GM12878 (cell line): ENCODE data around the gene HAND1. TPM values are rescaled to one million over a fixed set of nuclear protein-coding genes. Genes with fewer than 3 reads are reported as not detected.

Experiments used
- ATAC-seq: fragments of 200-7000 bp; cut with Tn5 transposase; 3 replicates; pipeline ENCODE4 v1.9.1; 2020; ENCODE audit warnings: mild to moderate bottlenecking, moderate library complexity
- BruUV-seq: library from RNA; stranded (reverse); fragments of 400-500 nt; replicated peaks from 2 replicates; lab custom pipeline; 2021; lab: Mats Ljungman, UMichigan
- CTCF ChIA-PET: fragments of 300-600 bp; sonication (Branson Sonifier 250); formaldehyde crosslinking; extraction: SDS; loops from one replicate; lab custom pipeline; 2021; ENCODE audit warnings: inconsistent platforms; lab: Yijun Ruan, JAX
- POLR2A ChIA-PET: fragments of 350-600 bp; formaldehyde crosslinking; extraction: SDS; loops from one replicate; lab custom pipeline; 2021; ENCODE audit warnings: inconsistent platforms; lab: Charles Lee
- RAD21 ChIA-PET: fragments of 300-600 bp; sonication (Branson Sonifier 250); formaldehyde crosslinking; loops from one replicate; lab custom pipeline; 2023; ENCODE audit warnings: antibody characterized with exemption; ENCODE audit not compliant: unreplicated experiment; lab: Charles Lee
- SMC1A ChIA-PET: fragments of 300-600 bp; sonication (Branson Sonifier 250); formaldehyde crosslinking; loops from one replicate; lab custom pipeline; 2023; ENCODE audit not compliant: unreplicated experiment, uncharacterized antibody; lab: Charles Lee
- DNase-seq: peaks from one replicate; pipeline ENCODE4 v3.0.0-alpha.2; 2011; ENCODE audit warnings: low read depth, low spot score
- FAIRE-seq: peaks from 3 replicates; lab custom pipeline; 2011; peaks lifted over from hg19 to GRCh38; lab: Jason Lieb, UNC
- H2AFZ ChIP-seq: 2 replicates; pipeline ENCODE4 v1.6.0; 2011; ENCODE audit warnings: low read depth, low read length, control low read depth; ENCODE audit not compliant: control insufficient read depth
- H3K27ac ChIP-seq: 2 replicates; pipeline ENCODE4 v1.5.1; 2011; ENCODE audit warnings: control low read depth; ENCODE audit not compliant: control insufficient read depth, insufficient read depth
- H3K27me3 ChIP-seq, 2 experiments: replicated peaks in 1 of 2; 2 replicates each; pipeline versions ENCODE4 v1.6.0 to v1.6.1; 2011; ENCODE audit warnings: low read length in 1 of 2; ENCODE audit not compliant: control insufficient read depth in 2 of 2, insufficient read depth in 2 of 2
- H3K36me3 ChIP-seq, 2 experiments: 2 replicates each; pipeline ENCODE4 v1.5.1; 2011; ENCODE audit warnings: low read length in 1 of 2; ENCODE audit not compliant: control insufficient read depth in 2 of 2, insufficient read depth in 2 of 2
- H3K4me1 ChIP-seq: 2 replicates; pipeline ENCODE4 v1.6.1; 2011; ENCODE audit warnings: mild to moderate bottlenecking, low read length, moderate library complexity, mixed read lengths; ENCODE audit not compliant: control insufficient read depth, insufficient read depth
- H3K4me2 ChIP-seq: 2 replicates; pipeline ENCODE4 v1.6.0; 2011; ENCODE audit warnings: control low read depth; ENCODE audit not compliant: control insufficient read depth, insufficient read depth
- H3K4me3 ChIP-seq: fragments of 200-600 bp; sonication (generic); 2 replicates; pipeline ENCODE4 v1.5.1; 2016
- H3K79me2 ChIP-seq: 2 replicates; pipeline ENCODE4 v1.6.0; 2011; ENCODE audit warnings: low read length; ENCODE audit not compliant: control insufficient read depth, insufficient read depth
- H3K9ac ChIP-seq: 2 replicates; pipeline ENCODE4 v1.8.0; 2011; ENCODE audit warnings: low read length, control low read depth, mixed read lengths; ENCODE audit not compliant: control insufficient read depth, insufficient read depth
- H3K9me3 ChIP-seq: replicated peaks from 3 replicates; pipeline ENCODE4 v1.5.1; 2011; ENCODE audit warnings: mild to moderate bottlenecking, low read length; ENCODE audit not compliant: control insufficient read depth, insufficient read depth
- H4K20me1 ChIP-seq: 2 replicates; pipeline ENCODE4 v1.6.0; 2011; ENCODE audit not compliant: control insufficient read depth, insufficient read depth
- CEBPB ChIP-seq, 2 experiments: fragments of 150-350 bp in 1 of 2; IDR thresholded peaks; 2 replicates each; pipeline ENCODE4 v1.6.1; 2012 to 2014; ENCODE audit warnings: low read depth in 2 of 2, low read length in 2 of 2, borderline replicate concordance in 1 of 2, inconsistent platforms in 1 of 2
- E2F8 ChIP-seq: fragments of 450-650 bp; IDR thresholded peaks from 2 replicates; pipeline ENCODE4 v1.6.1; 2018; ENCODE audit warnings: mild to moderate bottlenecking, low read depth, moderate library complexity; ENCODE audit not compliant: partially characterized antibody
- KAT2A ChIP-seq: conservative IDR thresholded peaks from 2 replicates; pipeline ENCODE4 v1.6.1; 2011; ENCODE audit warnings: low read depth, low read length; ENCODE audit not compliant: control insufficient read depth
- MTA2 ChIP-seq: fragments of 450-650 bp; IDR thresholded peaks from 2 replicates; pipeline ENCODE4 v1.6.1; 2016; ENCODE audit warnings: low read depth, mild to moderate bottlenecking, moderate library complexity
- POLR2AphosphoS2 ChIP-seq: IDR thresholded peaks from 2 replicates; pipeline ENCODE4 v1.6.1; 2011; ENCODE audit warnings: low read depth, mild to moderate bottlenecking, low read length, improper control_type of control experiment, moderate library complexity
- TARDBP ChIP-seq: IDR thresholded peaks from 2 replicates; pipeline ENCODE4 v1.6.1; 2016; ENCODE audit warnings: borderline replicate concordance
- WRNIP1 ChIP-seq: IDR thresholded peaks from 2 replicates; pipeline ENCODE4 v1.6.1; 2011; ENCODE audit warnings: low read depth, low read length, improper control_type of control experiment, borderline replicate concordance
- ZNF622 ChIP-seq: fragments of 450-650 bp; IDR thresholded peaks from 2 replicates; pipeline ENCODE4 v1.6.1; 2017; ENCODE audit warnings: mild to moderate bottlenecking, inconsistent platforms
- ZSCAN29 ChIP-seq: fragments of 450-650 bp; IDR thresholded peaks from 2 replicates; pipeline ENCODE4 v1.6.1; 2017; ENCODE audit warnings: mild to moderate bottlenecking, moderate library complexity
- WGBS: methylation state at CpG from one replicate; pipeline ENCODE4 v1.1.6; 2016; ENCODE audit warnings: low lambda C conversion rate; ENCODE audit not compliant: insufficient replicate concordance, insufficient coverage; ENCODE audit errors: missing lambda C conversion rate; 5-methylcytosine and 5-hydroxymethylcytosine counted together
- in situ Hi-C: fragments of 300-500 bp; cut with MboI; formaldehyde crosslinking; loops from 9 replicates; pipeline ENCODE4 v1.14.3; 2018; ENCODE audit warnings: mixed read lengths
- intact Hi-C: fragments of 100-400 bp; cut with micrococcal nuclease; formaldehyde crosslinking; loops from one replicate; pipeline ENCODE4 v1.14.2; 2022; ENCODE audit not compliant: unreplicated experiment
- polyA plus RNA-seq, 11 experiments: library from polyadenylated mRNA; depleted of rRNA in 4 of 11; unstranded in 6 of 11; stranded (reverse) in 5 of 11; fragments of >200 nt; fragmentation: Nextera tagmentation in 4 of 11; fragmentation: Illumina TruSeq in 1 of 11; extraction: Ambion mirVana in 4 of 11; extraction: Trizol in 1 of 11; gene quantifications; 1 replicate in 1 of 11; 2 replicates in 10 of 11; pipeline versions ENCODE4 v1.2.1 to v1.2.3, GENCODE V29; 2011 to 2016; ENCODE audit warnings: inconsistent platforms in 2 of 11, missing spikeins in 2 of 11, low read depth in 1 of 11
- total RNA-seq, 4 experiments: library from RNA; depleted of rRNA in 3 of 4; stranded (reverse); fragments of >200 nt in 3 of 4; fragmentation: Illumina TruSeq in 1 of 4; extraction: Trizol in 1 of 4; gene quantifications; 2 replicates each; pipeline versions ENCODE4 v1.2.1 to v1.2.3, GENCODE V29; 2013 to 2021

Gene HAND1
- total and polyA plus RNA-seq, 10 of the 15 experiments (the other 5 are each of a cell fraction or from before 2014, with no cell fraction given) = 0.06 to 0.41 (median 0.27) TPM; not detected in 4

- Histone ChIP-seq H3K36me3 (no peaks in the 10 kb centered on the region), H3K27me3 (peaks cover 0 to 2% of the 10 kb centered on the region in 2 experiments; a peak in 1 of 4 replicates), H3K79me2 (no peaks in the 10 kb centered on the region), H3K27ac (no peak overlapping the region), H3K4me3 (no peak overlapping the region), H4K20me1 (peaks cover 2% of the 10 kb centered on the region; the same call in 1 of the 2 replicates), H2AFZ (no peak overlapping the region), H3K4me1 (0 out of 2 replicates have a peak, but pooled peaks cover 4% of the 10 kb centered on the region), H3K9ac (no peak overlapping the region), H3K4me2 (no peak overlapping the region), H3K9me3 (no peaks in the 10 kb centered on the region)
- in situ Hi-C loops = no loop called here
- ChIA-PET CTCF (interaction anchor here (0.6 to 6.9 kb wide), 7 partner anchors 9 to 1182 kb away, joined by 3 to 79 read pairs (median 10); no protein-coding TSS in a partner anchor), SMC1A (interaction anchor here (1.1 to 1.5 kb wide), 2 partner anchors 20 to 46 kb away, joined by 3 read pairs; no protein-coding TSS in a partner anchor), RAD21 (no interaction called here), POLR2A (no interaction called here)
- intact Hi-C loops = loop anchor here (5.0 kb wide), 2 partner anchors 55 to 90 kb away; no protein-coding TSS in a partner anchor
- BruUV-seq = no TSS peak
- TF ChIP-seq MTA2 (no peak), ZSCAN29 (no peak), POLR2AphosphoS2 (no peak), E2F8 (no peak), KAT2A (no peak), ZNF622 (no peak), WRNIP1 (no peak), TARDBP (no peak), CEBPB (IDR thresholded peaks at IDR 0.05; ENCODE audit: borderline replicate concordance in 1 of 2, low read depth in 2 of 2, low read length in 2 of 2) (no peak)
- FAIRE-seq (no peak), ATAC-seq (no peak), DNase-seq (no peak)
- WGBS = 100% methylated on average over 3 of the region's 3 CpGs
These were observed 44.3 kb upstream of the HAND1 start for GRCh38 chr5:154522284-154522683.
